ENCODE data around the gene APOLD1. TPM values are rescaled to one million over a fixed set of nuclear protein-coding genes. Genes with fewer than 3 reads are reported as not detected.
A peak's percentile ranks its signal among the peaks of the same experiment; 100 is the strongest.

APOLD1 gene
- polyA plus RNA-seq, 2 of the 4 experiments (the other 2 are of a cell fraction) = 0.44 to 1.3 TPM

- FAIRE-seq (no peak), ATAC-seq (peak in 1 of 2 experiments; percentile 38; a peak in 3 of 6 replicates), DNase-seq (ENCODE audit: low read depth in 1 of 2, low spot score in 1 of 2) (no peak)
- no peak for TF ChIP-seq RFX5 (IDR thresholded peaks at IDR 0.05)
- TF ChIP-seq SREBF2 (IDR thresholded peaks at IDR 0.05) = no peak
- no peak for TF ChIP-seq TP53 (CRISPR knock-in tag; IDR thresholded peaks at IDR 0.05)
- no peak for TF ChIP-seq POLR2A (IDR thresholded peaks at IDR 0.05; ENCODE audit: low read length)
- H3K4me1 ChIP-seq = peaks cover 7% of the 10 kb centered on the region; the same call in 1 of the 3 replicates
- H3K4me2 ChIP-seq = no peak overlapping the region
- H3K4me3 ChIP-seq = no peak overlapping the region
- ChIA-PET CTCF (interaction anchor here (0.6 to 5.3 kb wide), 5 partner anchors 9 to 161 kb away, joined by 3 to 32 read pairs (median 4); no protein-coding TSS in a partner anchor), POLR2A (no interaction called here)
- WGBS (ENCODE audit: missing lambda C conversion rate) = 61% methylated on average over 7 of the region's 7 CpGs
- H3K9me3 ChIP-seq = no peaks in the 10 kb centered on the region
- H3K27ac ChIP-seq = no peak overlapping the region
Observed at GRCh38 chr12:12745576-12746211, 39.8 kb upstream of the APOLD1 start.

- Histone ChIP-seq H3K4me1 (peaks cover 7% of the 10 kb centered on the region; the same call in 1 of the 3 replicates), H3K9me3 (no peaks in the 10 kb centered on the region), H3K27ac (no peak overlapping the region), H3K4me3 (no peak overlapping the region), H3K4me2 (no peak overlapping the region)
- FAIRE-seq (no peak), DNase-seq (ENCODE audit: low read depth in 1 of 2, low spot score in 1 of 2) (no peak), ATAC-seq (no peak)
- TF ChIP-seq CTCF (IDR thresholded peaks at IDR 0.05) (no peak), JUN (IDR thresholded peaks at IDR 0.05) (no peak), POLR2A (IDR thresholded peaks at IDR 0.05; ENCODE audit: low read length) (no peak), RNF2 (IDR thresholded peaks at IDR 0.05; ENCODE audit: borderline replicate concordance, low read depth) (no peak), HMGXB4 (CRISPR knock-in tag; IDR thresholded peaks at IDR 0.05; ENCODE audit: borderline replicate concordance) (no peak), HOXB5 (CRISPR knock-in tag; IDR thresholded peaks at IDR 0.05) (no peak), PHF8 (IDR thresholded peaks at IDR 0.05; ENCODE audit: borderline replicate concordance, low read depth) (no peak), TP53 (CRISPR knock-in tag; IDR thresholded peaks at IDR 0.05) (no peak), HEYL (CRISPR knock-in tag; IDR thresholded peaks at IDR 0.05) (no peak)
- ChIA-PET CTCF (interaction anchor here (1.0 to 5.3 kb wide), 2 partner anchors 10 kb away, joined by 3 to 32 read pairs; no protein-coding TSS in a partner anchor), POLR2A (no interaction called here)
- 74% methylated on average over 3 of the region's 3 CpGs for WGBS (ENCODE audit: missing lambda C conversion rate)
Observed at GRCh38 chr12:12747278-12747677, 38.2 kb upstream of the APOLD1 start.

- CTCF ChIA-PET = interaction anchor here (0.6 to 5.3 kb wide), 3 partner anchors 11 to 797 kb away, joined by 3 to 32 read pairs (median 4); no protein-coding TSS in a partner anchor
- H3K4me2 ChIP-seq = no peak overlapping the region
- FAIRE-seq = no peak
Observed at GRCh38 chr12:12748044-12748443, 37.4 kb upstream of the APOLD1 start.

More at GRCh38 chr12:12748044-12748443, 37.4 kb upstream of the APOLD1 start:
- Histone ChIP-seq H3K4me1 (peaks cover 7% of the 10 kb centered on the region; the same call in 1 of the 3 replicates), H3K9me3 (no peaks in the 10 kb centered on the region), H3K4me3 (no peak overlapping the region), H3K27ac (no peak overlapping the region)
- 61% methylated on average over 3 of the region's 3 CpGs for WGBS (ENCODE audit: missing lambda C conversion rate)
- DNase-seq (ENCODE audit: low read depth in 1 of 2, low spot score in 1 of 2) (no peak), ATAC-seq (no peak)
- POLR2A ChIA-PET = no interaction called here
- no peak for TF ChIP-seq GATA3 (IDR thresholded peaks at IDR 0.05; ENCODE audit: borderline replicate concordance)
- no peak for TF ChIP-seq CHD4 (IDR thresholded peaks at IDR 0.05; ENCODE audit: borderline replicate concordance)
- TF ChIP-seq RAD21 (conservative IDR thresholded peaks at IDR 0.05 in 1 of 2, IDR thresholded peaks at IDR 0.05 in 1 of 2) = no peak
- no peak for TF ChIP-seq JUN (IDR thresholded peaks at IDR 0.05)
- TF ChIP-seq ZSCAN20 (CRISPR knock-in tag; IDR thresholded peaks at IDR 0.05) = no peak
- no peak for TF ChIP-seq CHD2 (IDR thresholded peaks at IDR 0.05; ENCODE audit: low read length, partially characterized antibody)
- no peak for TF ChIP-seq E2F6 (IDR thresholded peaks at IDR 0.05; ENCODE audit: borderline replicate concordance, low read depth)
- no peak for TF ChIP-seq ESRRA (IDR thresholded peaks at IDR 0.05; ENCODE audit: borderline replicate concordance, low read length)
- no peak for TF ChIP-seq SREBF2 (IDR thresholded peaks at IDR 0.05)
- TF ChIP-seq EHMT2 (IDR thresholded peaks at IDR 0.05; ENCODE audit: low read depth) = no peak
- TF ChIP-seq HOXB5 (CRISPR knock-in tag; IDR thresholded peaks at IDR 0.05) = no peak
- no peak for TF ChIP-seq MYC (IDR thresholded peaks at IDR 0.05; ENCODE audit: borderline replicate concordance, low read length)
- TF ChIP-seq KDM5A (IDR thresholded peaks at IDR 0.05) = no peak
